ENCODE measurements around the gene MYO5A. TPM values are rescaled to one million over a fixed set of nuclear protein-coding genes. Genes with fewer than 3 reads are reported as not detected.

Gene MYO5A
- total RNA-seq, 1 experiment from 2014 or later: 21.8 TPM

DNA sequence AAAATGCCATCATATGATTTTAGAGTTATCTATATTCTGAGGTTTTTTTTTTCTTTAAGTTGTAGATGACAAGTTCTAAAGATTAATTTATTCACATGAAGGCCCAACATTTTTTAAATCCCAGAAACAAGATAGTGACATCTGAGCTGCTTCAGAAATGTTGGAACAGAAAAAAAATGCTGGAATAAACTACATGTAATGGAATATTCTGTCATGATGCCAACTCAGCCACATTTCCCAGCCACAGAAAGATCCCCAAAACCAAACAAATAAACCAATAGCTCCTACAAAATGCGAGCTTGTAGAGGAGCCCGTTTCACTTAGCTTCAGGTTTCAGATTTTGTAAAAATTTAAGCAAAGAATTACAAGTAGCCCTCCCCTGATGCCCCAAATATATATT, 122.1 kb downstream of the MYO5A start:
- Histone ChIP-seq H2BK15ac (ENCODE audit: low read depth, low read length) (no peak overlapping the region), H4K91ac (ENCODE audit: insufficient read length, low read depth, low read length) (no peak overlapping the region), H2BK12ac (ENCODE audit: insufficient read length, low read depth, low read length) (no peak overlapping the region), H2BK120ac (ENCODE audit: low read depth, low read length, poor library complexity, severe bottlenecking) (no peak overlapping the region), H3K14ac (ENCODE audit: insufficient read depth, low read length) (no peak overlapping the region), H3K79me1 (ENCODE audit: insufficient read depth, low read depth, low read length, poor library complexity, severe bottlenecking) (no peaks in the 10 kb centered on the region), H3K4me2 (ENCODE audit: insufficient read depth, insufficient read length, low read length) (no peak overlapping the region), H3K23ac (ENCODE audit: insufficient read length, low read depth, low read length) (no peak overlapping the region), H4K20me1 (ENCODE audit: control insufficient read depth, insufficient read depth, insufficient read length) (no peaks in the 10 kb centered on the region), H3K23me2 (ENCODE audit: insufficient read length, low read depth, low read length, poor library complexity, severe bottlenecking) (no peaks in the 10 kb centered on the region), H3K9ac (ENCODE audit: extremely low read depth, insufficient read length, low read length) (no peak overlapping the region), H2BK5ac (ENCODE audit: insufficient read length, low read length) (no peak overlapping the region), H2AK5ac (ENCODE audit: insufficient read length, low read length) (no peak overlapping the region), H3K27me3 (ENCODE audit: insufficient read depth, low read length) (no peaks in the 10 kb centered on the region), H3K79me2 (ENCODE audit: insufficient read depth, low read length) (no peaks in the 10 kb centered on the region), H3K9me3 (ENCODE audit: control insufficient read depth, low read depth, low read length) (no peaks in the 10 kb centered on the region), H3K18ac (ENCODE audit: insufficient read length, low read depth, low read length) (no peak overlapping the region), H3K4ac (ENCODE audit: low read depth, low read length) (no peak overlapping the region), H3K4me1 (ENCODE audit: insufficient read depth, low read length) (no peaks in the 10 kb centered on the region), H4K8ac (replicated peaks; ENCODE audit: insufficient read length, low read depth, low read length) (no peak overlapping the region), H2AFZ (ENCODE audit: low read length) (no peak overlapping the region), H4K5ac (ENCODE audit: insufficient read length, low read depth, low read length) (no peak overlapping the region), H3K56ac (ENCODE audit: insufficient read length, low read depth, low read length) (no peak overlapping the region), H3T11ph (ENCODE audit: low read length) (no peak overlapping the region), H3K27ac (ENCODE audit: insufficient read length, low read depth, low read length) (no peak overlapping the region), H2BK20ac (ENCODE audit: low read depth, low read length, poor library complexity, severe bottlenecking) (no peak overlapping the region)
- no peak overlapping the region for H3K4me3 Mint-ChIP-seq
- no peaks in the 10 kb centered on the region for H3K9me3 Mint-ChIP-seq
- no peak for DNase-seq
- TF ChIP-seq, protein P1, sequence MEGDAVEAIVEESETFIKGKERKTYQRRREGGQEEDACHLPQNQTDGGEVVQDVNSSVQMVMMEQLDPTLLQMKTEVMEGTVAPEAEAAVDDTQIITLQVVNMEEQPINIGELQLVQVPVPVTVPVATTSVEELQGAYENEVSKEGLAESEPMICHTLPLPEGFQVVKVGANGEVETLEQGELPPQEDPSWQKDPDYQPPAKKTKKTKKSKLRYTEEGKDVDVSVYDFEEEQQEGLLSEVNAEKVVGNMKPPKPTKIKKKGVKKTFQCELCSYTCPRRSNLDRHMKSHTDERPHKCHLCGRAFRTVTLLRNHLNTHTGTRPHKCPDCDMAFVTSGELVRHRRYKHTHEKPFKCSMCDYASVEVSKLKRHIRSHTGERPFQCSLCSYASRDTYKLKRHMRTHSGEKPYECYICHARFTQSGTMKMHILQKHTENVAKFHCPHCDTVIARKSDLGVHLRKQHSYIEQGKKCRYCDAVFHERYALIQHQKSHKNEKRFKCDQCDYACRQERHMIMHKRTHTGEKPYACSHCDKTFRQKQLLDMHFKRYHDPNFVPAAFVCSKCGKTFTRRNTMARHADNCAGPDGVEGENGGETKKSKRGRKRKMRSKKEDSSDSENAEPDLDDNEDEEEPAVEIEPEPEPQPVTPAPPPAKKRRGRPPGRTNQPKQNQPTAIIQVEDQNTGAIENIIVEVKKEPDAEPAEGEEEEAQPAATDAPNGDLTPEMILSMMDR (conservative IDR thresholded peaks at IDR 0.05): no peak
- H3K27ac Mint-ChIP-seq: no peak overlapping the region
- H3K4me1 Mint-ChIP-seq: no peaks in the 10 kb centered on the region
- H3K36me3 Mint-ChIP-seq (ENCODE audit: insufficient read depth in 1 of 3, low read depth in 3 of 3): no peaks in the 10 kb centered on the region; a peak in 1 of 7 replicates
- no CpG with 5 or more reads among the region's 2 CpGs for WGBS (ENCODE audit: extremely low coverage, insufficient read length, low lambda C conversion rate)
- no peaks in the 10 kb centered on the region for H3K27me3 Mint-ChIP-seq (ENCODE audit: low read depth)
